GM21576 (cell line): Measurements from ENCODE around the gene EIF2B2.

Source experiments
- ATAC-seq: cut with Tn5 transposase; IDR thresholded peaks from one replicate; pipeline ENCODE4 v1.9.1; 2021; ENCODE audit warnings: mild to moderate bottlenecking, moderate library complexity; ENCODE audit not compliant: unreplicated experiment

The EIF2B2 gene

DNA sequence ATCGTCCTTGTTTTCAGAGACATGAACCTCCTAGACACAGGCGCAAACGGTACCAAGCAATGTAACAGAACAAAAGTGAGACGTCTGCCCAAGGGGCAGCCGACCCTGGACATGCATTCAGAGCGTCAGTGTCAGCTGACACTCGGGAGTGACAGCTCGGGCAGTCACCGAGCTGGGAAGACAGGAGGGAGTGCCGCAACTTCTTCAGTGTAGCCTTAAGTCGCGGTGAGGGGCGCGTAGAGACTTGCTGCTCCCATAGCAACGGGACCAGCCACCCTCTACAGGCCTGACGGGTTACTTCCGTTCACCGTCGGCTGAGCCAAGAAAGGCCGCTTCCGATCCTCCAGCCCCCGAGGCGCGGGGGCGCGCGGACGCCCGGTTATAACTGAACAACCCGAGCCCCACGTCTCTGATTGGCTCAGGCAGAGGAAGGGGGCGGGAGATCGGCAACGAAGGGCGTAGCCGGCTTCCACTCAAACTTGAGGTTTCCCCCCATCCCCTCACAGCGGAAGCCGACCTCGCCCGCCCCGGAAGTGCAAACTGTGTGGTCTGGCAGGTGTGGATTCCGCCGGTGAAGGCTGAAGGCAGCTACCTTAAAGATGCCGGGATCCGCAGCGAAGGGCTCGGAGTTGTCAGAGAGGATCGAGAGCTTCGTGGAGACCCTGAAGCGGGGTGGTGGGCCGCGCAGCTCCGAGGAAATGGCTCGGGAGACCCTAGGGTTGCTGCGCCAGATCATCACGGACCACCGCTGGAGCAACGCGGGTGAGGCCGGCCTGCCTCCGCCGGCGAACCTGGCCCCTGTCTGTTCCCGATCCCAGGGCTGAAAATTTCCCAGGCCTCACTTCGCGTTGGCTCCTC lies at the start of gene EIF2B2:
Gene EIF2B2, plus strand, starts transcription at position 530 of the 858 bp plus-strand sequence. Its CDS starts 70 bp downstream, at position 600.
- peak; percentile 95 for ATAC-seq

DNA sequence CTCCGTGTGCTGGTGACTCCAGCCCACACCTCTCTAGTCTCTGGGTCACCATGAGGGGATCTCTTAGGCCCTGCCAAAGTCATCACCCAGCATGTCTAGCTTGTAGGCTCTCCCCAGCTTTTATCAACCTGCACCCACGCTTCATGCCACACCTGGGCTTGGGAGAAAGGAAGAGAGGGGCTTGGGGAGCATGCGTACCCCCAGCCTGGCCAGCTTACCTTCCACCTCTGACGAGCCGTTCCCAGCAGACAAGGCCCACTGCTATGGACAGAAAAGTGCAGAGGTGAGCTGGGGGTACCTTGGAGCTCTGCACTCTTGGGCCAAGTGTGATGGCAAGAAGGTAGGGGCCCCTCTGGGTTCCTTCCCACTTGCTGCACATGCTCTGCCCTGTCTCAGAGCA lies 49.0 kb upstream of the EIF2B2 start:
- ATAC-seq: no peak

DNA sequence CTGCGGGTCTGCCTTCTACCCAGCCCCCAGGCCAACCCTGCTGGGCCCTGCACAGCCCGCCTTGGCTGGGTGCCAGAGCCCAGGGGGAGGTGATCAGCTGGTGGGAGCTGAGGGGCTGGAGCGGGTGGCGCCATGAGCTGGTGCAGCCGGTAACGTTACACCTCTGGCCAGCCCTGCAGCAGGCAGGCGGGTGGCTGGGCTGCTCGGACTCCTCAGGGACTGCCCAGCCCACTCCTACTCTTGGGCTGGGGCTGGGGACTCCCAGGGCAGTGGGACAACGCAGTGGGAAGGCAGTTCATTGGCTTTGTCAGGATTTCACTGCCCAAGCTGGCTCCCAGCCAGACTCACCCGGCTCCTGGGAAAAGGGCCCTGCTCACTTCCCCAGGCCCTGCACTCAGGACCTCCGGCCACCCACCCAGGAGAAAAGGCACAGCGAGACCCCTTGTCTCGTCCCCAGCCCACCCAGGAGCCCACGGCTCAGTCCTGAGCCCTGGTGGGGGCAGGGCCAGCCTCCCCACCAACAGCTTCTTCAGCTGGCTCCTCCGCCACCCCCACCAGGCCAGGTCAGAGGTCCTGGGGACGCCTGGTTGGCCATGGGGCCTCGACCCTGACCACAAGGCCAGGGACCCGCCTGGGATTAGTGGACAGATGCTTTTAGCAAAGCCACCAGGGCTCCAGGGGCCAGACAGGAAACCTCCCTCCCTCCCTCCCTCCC lies 48.3 kb upstream of the EIF2B2 start:
- ATAC-seq: no peak

DNA sequence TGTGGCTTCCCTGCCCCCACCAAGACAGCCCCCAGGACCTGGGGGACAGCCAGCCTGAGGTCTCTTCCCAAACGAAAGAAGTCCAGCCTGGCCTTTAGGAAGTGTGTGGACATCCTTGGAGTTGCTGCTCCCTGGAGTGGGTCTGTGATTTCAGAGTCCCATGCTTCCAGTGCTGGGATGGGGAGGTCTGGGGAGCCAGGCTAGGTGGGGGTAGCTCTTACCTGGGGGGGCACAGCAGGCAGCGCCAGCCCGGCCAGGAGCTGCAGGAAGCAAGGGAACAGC lies 47.8 kb upstream of the EIF2B2 start:
- ATAC-seq: no peak

- no peak for ATAC-seq
Observed at GRCh38 chr14:74955229-74956026, 47.3 kb upstream of the EIF2B2 start, which contains the start of gene PGF. Gene PGF, minus strand, starts transcription at chr14:74955597. Its CDS starts 355 bp downstream, at chr14:74955242.

GRCh38 chr14:74956027-74956279 lies 46.8 kb upstream of the EIF2B2 start:
- no peak for ATAC-seq

DNA sequence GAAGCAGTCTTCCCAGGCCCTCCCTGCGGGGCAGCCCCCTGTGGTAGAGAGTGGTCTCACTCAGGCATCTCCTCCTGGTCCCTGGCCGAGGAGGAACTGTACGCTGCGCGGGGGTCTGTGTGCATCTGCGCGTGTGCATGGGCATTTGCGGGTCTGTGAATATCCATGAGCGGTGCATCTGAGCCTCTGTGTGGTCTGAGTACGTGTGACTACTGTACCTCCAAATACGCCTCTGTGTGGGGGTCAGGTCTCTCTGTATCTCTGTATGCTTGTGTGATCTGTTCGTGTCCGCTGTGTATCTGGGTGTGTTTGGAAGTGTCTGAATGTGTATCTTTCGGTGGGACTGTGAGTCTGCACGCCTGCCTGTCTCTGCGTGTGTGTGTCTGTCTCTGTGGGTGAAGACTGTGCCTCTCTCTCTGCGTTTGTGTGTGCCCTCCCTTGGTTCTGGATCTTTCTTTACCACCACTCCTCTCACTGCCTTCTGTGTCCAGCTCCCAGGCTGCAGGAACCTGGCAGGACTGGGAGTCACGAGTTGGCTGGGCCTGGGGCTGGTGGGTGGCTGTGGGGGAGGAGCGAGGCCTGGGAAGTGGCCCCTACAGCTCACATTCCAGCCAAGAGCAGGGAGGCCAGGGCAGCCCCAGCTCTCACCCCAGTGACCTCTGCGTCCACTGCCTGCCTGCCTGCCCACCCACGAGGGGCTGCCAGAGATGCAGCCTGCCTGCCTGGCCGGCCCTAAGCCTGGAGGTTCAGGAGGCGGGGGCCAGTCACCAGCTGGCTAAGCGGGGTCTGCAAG lies 46.2 kb upstream of the EIF2B2 start:
- no peak for ATAC-seq

- ATAC-seq: no peak
Observed at GRCh38 chr14:74959596-74960180, 43.0 kb upstream of the EIF2B2 start.

DNA sequence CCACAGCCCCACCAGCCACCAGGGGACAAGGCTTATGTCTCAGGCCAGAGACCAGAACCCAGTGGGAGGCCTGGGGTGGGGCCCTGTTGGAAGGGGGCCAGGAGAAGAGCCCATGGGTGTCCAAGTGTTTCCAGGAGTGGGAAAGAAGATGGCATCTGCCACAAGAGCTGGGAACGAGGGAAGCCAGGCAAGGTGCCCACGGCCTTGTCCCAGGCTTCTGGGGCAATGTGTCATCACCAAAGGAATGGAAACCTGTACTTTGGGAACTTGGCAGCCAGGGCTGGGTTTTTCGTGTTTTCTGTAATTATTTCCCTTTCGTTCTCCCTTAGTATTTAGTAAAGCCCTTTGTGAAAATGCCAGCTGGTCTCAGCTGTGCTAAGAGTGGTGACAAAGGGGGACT lies 42.0 kb upstream of the EIF2B2 start:
- no peak for ATAC-seq

- ATAC-seq: no peak
Observed at GRCh38 chr14:74961238-74961911, 41.3 kb upstream of the EIF2B2 start.

DNA sequence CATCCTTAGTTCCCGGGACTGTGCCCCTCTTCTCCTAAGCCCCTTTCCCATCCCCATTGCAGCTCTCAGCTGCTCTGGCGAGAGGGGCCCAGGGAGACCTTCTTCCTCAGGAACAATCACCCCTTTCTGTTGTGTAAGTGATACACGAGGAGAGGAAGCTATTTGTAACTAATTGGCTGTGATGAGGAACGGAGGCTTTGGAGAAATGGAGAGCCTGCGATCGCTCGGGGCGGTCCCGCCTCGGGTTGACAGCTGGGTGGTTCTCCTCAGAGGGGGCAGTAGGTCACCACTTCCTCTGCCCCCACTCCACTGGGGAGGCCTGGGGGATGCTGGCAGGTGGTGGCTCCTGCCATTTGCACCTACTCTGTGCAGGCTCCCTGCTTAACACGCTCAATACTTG lies 40.7 kb upstream of the EIF2B2 start:
- no peak for ATAC-seq

DNA sequence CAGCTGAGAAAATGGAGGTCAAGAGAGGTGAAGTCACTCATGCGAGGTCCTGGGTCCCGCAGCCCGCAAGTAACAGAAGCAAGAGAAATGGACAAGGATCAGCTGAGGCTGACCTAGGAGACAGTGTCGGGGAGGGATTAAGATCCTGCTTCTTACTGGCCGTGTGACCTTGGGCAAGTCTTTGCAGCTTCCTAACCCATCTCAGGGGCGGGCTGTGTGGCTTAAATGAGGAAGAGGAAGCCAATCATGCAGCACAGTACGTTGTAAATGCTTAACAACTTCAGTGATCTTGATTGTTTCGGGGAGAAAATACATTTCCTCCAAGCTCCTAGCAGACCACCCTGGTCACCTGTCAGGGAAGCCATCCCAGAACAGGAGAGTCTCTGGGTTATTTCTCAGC lies 40.2 kb upstream of the EIF2B2 start:
- ATAC-seq: no peak

DNA sequence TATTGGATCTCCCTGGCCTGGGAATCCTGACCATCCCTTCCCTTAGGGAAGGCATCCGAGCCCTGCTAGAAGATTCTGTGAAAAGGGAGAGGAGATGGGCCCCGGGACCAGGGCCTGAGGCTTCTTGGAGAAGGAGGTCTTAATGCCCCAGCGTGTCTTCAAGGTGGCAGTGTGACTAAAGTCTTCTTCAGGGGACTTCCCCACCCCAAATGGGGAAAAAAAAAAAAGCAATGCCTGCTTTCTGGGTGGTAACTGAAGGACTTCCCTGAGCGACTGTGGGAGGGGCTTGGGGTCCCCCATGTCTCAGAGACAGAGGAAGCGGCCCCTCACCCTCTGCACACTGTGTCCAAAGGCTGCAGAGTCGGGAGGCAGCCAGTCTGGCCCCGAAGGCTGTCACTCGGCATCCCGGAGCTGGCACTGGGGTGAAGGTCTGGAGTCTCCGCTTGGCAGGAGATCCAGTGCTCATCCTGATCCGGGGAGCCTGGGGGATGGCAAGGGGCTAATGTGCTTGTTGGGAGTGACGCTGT lies 39.5 kb upstream of the EIF2B2 start:
- ATAC-seq: no peak

- ATAC-seq: no peak
Observed at GRCh38 chr14:74963705-74964271, 38.9 kb upstream of the EIF2B2 start.

DNA sequence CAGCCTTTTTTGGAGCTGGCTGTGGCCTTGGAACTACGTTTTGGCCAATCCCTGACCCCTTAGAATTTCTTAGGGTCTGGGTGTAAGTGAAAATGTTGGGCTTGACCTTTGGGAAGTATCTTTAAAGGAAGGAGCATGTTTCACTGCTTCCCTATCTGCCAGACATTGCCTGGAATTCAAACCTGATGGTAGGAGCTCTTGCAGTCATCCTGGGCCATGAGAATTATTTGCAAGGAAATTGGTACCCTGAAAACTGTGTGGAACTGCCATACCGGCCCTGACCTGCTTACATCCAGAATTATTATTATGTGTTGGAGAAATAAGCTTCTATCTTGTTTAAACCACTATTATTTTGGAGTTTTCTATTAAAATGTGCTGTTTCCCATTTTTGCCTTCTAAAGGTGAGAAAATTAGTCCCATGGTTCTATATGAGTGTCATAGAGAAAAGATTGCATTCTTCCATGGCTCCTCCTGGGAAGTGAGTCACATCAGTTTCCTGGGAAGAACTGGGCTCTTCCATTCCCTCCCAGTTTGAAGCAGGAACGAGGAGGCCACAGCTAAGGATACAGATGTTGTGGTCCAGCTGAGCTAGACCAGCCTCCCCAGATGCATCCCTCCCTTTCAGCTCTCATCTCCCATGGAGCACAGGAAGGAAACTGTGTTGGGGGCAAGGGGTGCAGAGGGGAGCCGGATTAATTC lies 37.8 kb upstream of the EIF2B2 start:
- ATAC-seq: no peak

DNA sequence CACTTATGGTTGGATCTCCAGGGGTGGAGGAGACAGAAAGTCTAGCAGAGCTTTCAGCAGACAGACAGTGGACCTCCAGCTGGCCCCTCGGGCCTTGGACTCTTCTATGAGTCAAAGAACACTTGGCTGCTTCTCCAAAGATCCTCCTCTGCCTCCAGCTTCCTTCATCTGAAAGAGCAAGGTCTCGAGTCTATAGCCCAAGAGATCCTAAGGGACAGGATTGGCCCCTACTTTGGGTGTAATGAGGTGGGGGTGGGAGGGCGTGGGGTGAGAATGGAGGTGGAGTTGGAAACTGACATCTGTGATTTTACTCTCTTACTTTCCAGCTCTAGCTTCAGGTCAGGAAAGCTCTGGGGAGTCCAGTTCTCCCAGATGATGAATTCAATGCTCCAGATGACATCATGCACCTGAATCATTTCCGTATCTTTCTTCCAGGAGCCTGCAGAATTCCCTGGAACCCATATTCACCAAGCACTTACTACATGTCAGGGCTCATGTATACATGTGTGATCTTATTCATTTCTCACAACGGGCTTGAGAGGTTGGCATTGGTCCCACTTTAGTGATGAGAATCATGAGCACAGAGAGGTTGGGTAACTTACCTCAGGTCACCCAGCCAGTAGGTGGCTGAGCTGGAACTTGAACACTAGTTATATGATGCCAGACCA lies 37.1 kb upstream of the EIF2B2 start:
- no peak for ATAC-seq

- ATAC-seq: no peak
Observed at GRCh38 chr14:74968811-74969210, 33.9 kb upstream of the EIF2B2 start.

GRCh38 chr14:74973003-74973653 lies 29.6 kb upstream of the EIF2B2 start:
- ATAC-seq: no peak
